Upper lobe of left lung (tissue), 6 donors: ENCODE results near the gene CHRNA5. TPM values are rescaled to one million over a fixed set of nuclear protein-coding genes. Genes with fewer than 3 reads are reported as not detected.

ENCODE experiments used
- ATAC-seq, 2 donors: fragments of 200-7000 bp; cut with Tn5 transposase; one replicate each; pipeline ENCODE4 v1.9.1; 2022; ENCODE audit warnings: mild to moderate bottlenecking in 2 of 2, moderate library complexity in 2 of 2; ENCODE audit not compliant: low FRiP score in 2 of 2
- DNase-seq, 2 donors: peaks; one replicate each; pipeline ENCODE4 v3.0.0-alpha.2; 2019 to 2020
- H3K27ac ChIP-seq, 4 donors: fragments of 200-600 bp; sonication (generic); one replicate each; pipeline ENCODE4 v1.5.1; 2016 to 2019
- H3K27me3 ChIP-seq, 4 donors: fragments of 200-600 bp; sonication (generic); one replicate each; pipeline ENCODE4 v1.5.1; 2017 to 2019
- H3K36me3 ChIP-seq, 4 donors: fragments of 200-600 bp; sonication (generic); one replicate each; pipeline ENCODE4 v1.5.1; 2016 to 2019
- H3K4me1 ChIP-seq, 4 donors: fragments of 200-600 bp; sonication (generic); one replicate each; pipeline ENCODE4 v1.5.1; 2018 to 2019
- H3K4me3 ChIP-seq, 4 donors: fragments of 200-600 bp; sonication (generic); one replicate each; pipeline ENCODE4 v1.5.1; 2017 to 2019; ENCODE audit warnings: mild to moderate bottlenecking in 2 of 4, moderate library complexity in 1 of 4
- H3K9me3 ChIP-seq, 4 donors: fragments of 200-600 bp; sonication (generic); one replicate each; pipeline ENCODE4 v1.5.1; 2018 to 2019
- CTCF ChIP-seq, 6 experiments: fragments of 450-650 bp in 4 of 6; fragments of 200-600 bp in 2 of 6; sonication (generic) in 2 of 6; IDR thresholded peaks; one replicate each; pipeline ENCODE4 v1.5.1; 2016 to 2019; ENCODE audit warnings: antibody characterized with exemption in 6 of 6
- EP300 ChIP-seq, 4 donors: sonication (generic); formaldehyde crosslinking; IDR thresholded peaks; one replicate each; pipeline ENCODE4 v1.5.1; 2017; ENCODE audit warnings: antibody characterized with exemption in 4 of 4, control low read depth in 2 of 4
- POLR2A ChIP-seq, 4 donors: fragments of 450-650 bp; IDR thresholded peaks; one replicate each; pipeline ENCODE4 v1.5.1; 2016 to 2017; ENCODE audit warnings: antibody characterized with exemption in 4 of 4, mild to moderate bottlenecking in 2 of 4
- POLR2AphosphoS5 ChIP-seq, 2 donors: sonication (generic); formaldehyde crosslinking; IDR thresholded peaks; one replicate each; pipeline ENCODE4 v1.5.1; 2017; ENCODE audit warnings: antibody characterized with exemption in 2 of 2
- WGBS, 2 donors: methylation state at CpG; one replicate each; pipeline ENCODE4 v1.1.5; 2017 to 2018; 5-methylcytosine and 5-hydroxymethylcytosine counted together
- total RNA-seq, 6 donors: library from RNA; depleted of rRNA in 4 of 6; stranded (reverse); fragments of >200 nt in 4 of 6; gene quantifications; one replicate each; pipeline versions ENCODE4 v1.1.0 to v1.2.1, GENCODE V29; 2016 to 2021
- donor health status: DM: no; HTN: no; CAD: no; lungs with moderate emphysema.
- donor health status: DM: no; HTN: yes; CAD: no; lungs with severe emphysema.

Gene CHRNA5
- total RNA-seq, 6 donors from 2014 or later = 0.29 to 1.5 (median 0.38) TPM; not detected in 2

- TF ChIP-seq POLR2A (IDR thresholded peaks at IDR 0.05) (no peak), EP300 (IDR thresholded peaks at IDR 0.05) (no peak), CTCF (IDR thresholded peaks at IDR 0.05) (no peak), POLR2AphosphoS5 (IDR thresholded peaks at IDR 0.05) (no peak)
- H3K4me3 ChIP-seq = peak overlapping the region; percentile 66 to 86 (median 76)
- ATAC-seq (no peak), DNase-seq (no peak)
- H3K4me1 ChIP-seq = peaks cover 18 to 38% (median 24%) of the 10 kb centered on the region in 4 donors
- 1 to 3% methylated on average over 11 to 17 of the region's 17 CpGs for WGBS, 2 donors
- no peaks in the 10 kb centered on the region for H3K27me3 ChIP-seq
- H3K36me3 ChIP-seq = peaks cover 16 to 35% (median 26%) of the 10 kb centered on the region in 4 donors
- H3K9me3 ChIP-seq = no peaks in the 10 kb centered on the region
- H3K27ac ChIP-seq = peak overlapping the region; percentile 93 to 98 (median 96)
These were observed 24.2 kb upstream of the CHRNA5 start for GRCh38 chr15:78540871-78541743.

- DNase-seq = no peak
- ATAC-seq = no peak
- WGBS, 2 donors = 29 to 47% methylated on average over 1 of the region's 1 CpG
- TF ChIP-seq POLR2AphosphoS5 (IDR thresholded peaks at IDR 0.05) (no peak), CTCF (IDR thresholded peaks at IDR 0.05) (no peak), EP300 (IDR thresholded peaks at IDR 0.05) (no peak), POLR2A (IDR thresholded peaks at IDR 0.05) (no peak)
- peak overlapping the region in 3 of 4 donors; percentile 93 to 98 (median 95) for H3K27ac ChIP-seq
- H3K36me3 ChIP-seq = peaks cover 22 to 41% (median 31%) of the 10 kb centered on the region in 4 donors
- peak overlapping the region in 3 of 4 donors; percentile 66 to 82 (median 71) for H3K4me3 ChIP-seq
- no peaks in the 10 kb centered on the region for H3K9me3 ChIP-seq
- no peaks in the 10 kb centered on the region for H3K27me3 ChIP-seq
- peaks cover 18 to 38% (median 24%) of the 10 kb centered on the region in 4 donors for H3K4me1 ChIP-seq
These were observed 23.6 kb upstream of the CHRNA5 start for GRCh38 chr15:78541744-78542034.

GRCh38 chr15:78542647-78543046, 22.7 kb upstream of the CHRNA5 start:
- no peaks in the 10 kb centered on the region for H3K27me3 ChIP-seq
- peak overlapping the region in 1 of 4 donors; percentile 82 for H3K4me3 ChIP-seq
- no peak for ATAC-seq
- TF ChIP-seq CTCF (IDR thresholded peaks at IDR 0.05) (no peak), POLR2AphosphoS5 (IDR thresholded peaks at IDR 0.05) (no peak), EP300 (IDR thresholded peaks at IDR 0.05) (no peak), POLR2A (IDR thresholded peaks at IDR 0.05) (no peak)
- peak overlapping the region in 1 of 4 donors; percentile 19 for H3K27ac ChIP-seq
- H3K36me3 ChIP-seq = peaks cover 31 to 51% (median 41%) of the 10 kb centered on the region in 4 donors
- no peak for DNase-seq
- H3K4me1 ChIP-seq = peaks cover 18 to 38% (median 24%) of the 10 kb centered on the region in 4 donors
- H3K9me3 ChIP-seq = no peaks in the 10 kb centered on the region
- 74 to 78% methylated on average over 3 of the region's 3 CpGs for WGBS, 2 donors

GRCh38 chr15:78550194-78550593, 15.1 kb upstream of the CHRNA5 start:
- Histone ChIP-seq H3K36me3 (peaks cover 41 to 62% (median 54%) of the 10 kb centered on the region in 4 donors), H3K27ac (no peak overlapping the region), H3K27me3 (no peaks in the 10 kb centered on the region), H3K4me1 (no peaks in the 10 kb centered on the region), H3K9me3 (no peaks in the 10 kb centered on the region), H3K4me3 (no peak overlapping the region)
- WGBS, 2 donors = 73 to 83% methylated on average over 6 of the region's 6 CpGs
- TF ChIP-seq POLR2A (IDR thresholded peaks at IDR 0.05) = no peak
- TF ChIP-seq EP300 (IDR thresholded peaks at IDR 0.05) = no peak
- TF ChIP-seq CTCF (IDR thresholded peaks at IDR 0.05) = no peak
- TF ChIP-seq POLR2AphosphoS5 (IDR thresholded peaks at IDR 0.05) = no peak
- no peak for ATAC-seq
- no peak for DNase-seq
